ENCODE measurements around the gene SCP2D1.

Gene SCP2D1

DNA sequence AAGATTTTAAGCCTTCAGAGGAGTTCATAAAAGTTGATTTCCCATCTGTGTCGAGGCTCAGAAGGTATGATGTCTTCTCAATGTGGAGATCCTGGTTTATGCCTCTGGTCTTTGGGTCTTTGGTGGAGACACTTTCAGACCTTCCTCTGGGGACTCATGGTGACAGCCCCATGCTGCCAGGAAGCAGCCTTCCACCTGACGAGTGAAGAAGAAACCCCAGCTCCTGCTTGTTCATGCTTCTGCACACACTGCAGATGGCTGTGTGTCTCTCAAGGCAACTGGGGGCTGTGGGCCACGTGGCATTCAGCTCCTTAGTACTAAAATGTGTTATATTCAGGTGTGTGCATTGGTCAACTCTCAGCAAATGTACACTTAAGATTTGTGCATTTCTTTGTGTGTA lies 4.9 kb upstream of the SCP2D1 start:
- TF ChIP-seq, protein P1, sequence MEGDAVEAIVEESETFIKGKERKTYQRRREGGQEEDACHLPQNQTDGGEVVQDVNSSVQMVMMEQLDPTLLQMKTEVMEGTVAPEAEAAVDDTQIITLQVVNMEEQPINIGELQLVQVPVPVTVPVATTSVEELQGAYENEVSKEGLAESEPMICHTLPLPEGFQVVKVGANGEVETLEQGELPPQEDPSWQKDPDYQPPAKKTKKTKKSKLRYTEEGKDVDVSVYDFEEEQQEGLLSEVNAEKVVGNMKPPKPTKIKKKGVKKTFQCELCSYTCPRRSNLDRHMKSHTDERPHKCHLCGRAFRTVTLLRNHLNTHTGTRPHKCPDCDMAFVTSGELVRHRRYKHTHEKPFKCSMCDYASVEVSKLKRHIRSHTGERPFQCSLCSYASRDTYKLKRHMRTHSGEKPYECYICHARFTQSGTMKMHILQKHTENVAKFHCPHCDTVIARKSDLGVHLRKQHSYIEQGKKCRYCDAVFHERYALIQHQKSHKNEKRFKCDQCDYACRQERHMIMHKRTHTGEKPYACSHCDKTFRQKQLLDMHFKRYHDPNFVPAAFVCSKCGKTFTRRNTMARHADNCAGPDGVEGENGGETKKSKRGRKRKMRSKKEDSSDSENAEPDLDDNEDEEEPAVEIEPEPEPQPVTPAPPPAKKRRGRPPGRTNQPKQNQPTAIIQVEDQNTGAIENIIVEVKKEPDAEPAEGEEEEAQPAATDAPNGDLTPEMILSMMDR (IDR thresholded peaks at IDR 0.05; ENCODE audit: control extremely low read depth, extremely low read depth, low read depth, missing control alignments): no peak
- no peak for DNase-seq (ENCODE audit: extremely low spot score)
- ChIA-PET POLR2A (no interaction called here), CTCF (interaction anchor here (0.9 to 1.4 kb wide), 2 partner anchors 11 to 15 kb away, joined by 3 to 4 read pairs; no protein-coding TSS in a partner anchor)

DNA sequence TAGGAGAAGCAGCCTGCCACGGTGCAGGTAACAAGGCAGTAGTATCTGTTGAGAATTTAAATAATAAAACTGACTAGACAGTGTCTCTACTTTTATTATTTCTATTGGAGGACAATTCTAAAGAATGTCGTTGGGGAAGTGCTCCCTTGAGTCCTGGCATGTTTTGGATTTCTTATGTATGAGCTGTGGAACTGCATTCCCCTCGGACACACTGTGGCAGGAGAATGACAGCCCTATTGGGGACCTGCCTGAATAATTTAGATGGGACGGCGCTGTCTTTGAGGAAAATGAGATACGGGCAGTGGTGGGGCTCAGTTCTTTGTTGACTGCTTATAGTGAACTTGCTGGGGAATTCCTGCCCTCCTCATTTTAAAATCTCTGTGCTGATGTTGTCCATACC lies 2.4 kb upstream of the SCP2D1 start:
- TF ChIP-seq, protein P1 (IDR thresholded peaks at IDR 0.05; ENCODE audit: control extremely low read depth, extremely low read depth, low read depth, missing control alignments): no peak
- POLR2A ChIA-PET: no interaction called here
- DNase-seq (ENCODE audit: extremely low spot score): no peak
- CTCF ChIA-PET: interaction anchor here (1.0 to 1.2 kb wide), 3 partner anchors 8 to 29 kb away, joined by 3 read pairs; no protein-coding TSS in a partner anchor

DNA sequence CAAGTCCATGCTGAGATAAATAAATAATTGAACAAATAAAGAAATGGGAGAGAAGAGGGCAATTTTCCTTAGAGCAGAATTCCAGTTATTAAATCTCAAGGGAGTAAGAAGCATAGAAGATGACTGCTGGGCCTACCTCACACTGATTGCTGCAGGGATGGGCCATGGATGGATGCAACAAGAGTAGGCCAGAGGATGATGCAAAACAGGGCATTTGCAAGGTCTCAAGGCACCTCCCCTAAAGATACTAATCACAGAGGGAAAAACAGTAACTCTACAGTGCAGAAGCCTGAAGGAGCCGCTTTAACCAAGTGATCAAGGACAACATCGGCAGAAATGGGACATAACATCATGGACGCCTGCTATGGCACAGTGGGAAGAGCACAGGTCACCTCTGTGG lies 1.7 kb upstream of the SCP2D1 start:
- TF ChIP-seq, protein P1 (IDR thresholded peaks at IDR 0.05; ENCODE audit: control extremely low read depth, extremely low read depth, low read depth, missing control alignments): no peak
- ChIA-PET POLR2A (no interaction called here), CTCF (interaction anchor here (1.1 to 1.2 kb wide), 2 partner anchors 9 to 14 kb away, joined by 3 read pairs; no protein-coding TSS in a partner anchor)

DNA sequence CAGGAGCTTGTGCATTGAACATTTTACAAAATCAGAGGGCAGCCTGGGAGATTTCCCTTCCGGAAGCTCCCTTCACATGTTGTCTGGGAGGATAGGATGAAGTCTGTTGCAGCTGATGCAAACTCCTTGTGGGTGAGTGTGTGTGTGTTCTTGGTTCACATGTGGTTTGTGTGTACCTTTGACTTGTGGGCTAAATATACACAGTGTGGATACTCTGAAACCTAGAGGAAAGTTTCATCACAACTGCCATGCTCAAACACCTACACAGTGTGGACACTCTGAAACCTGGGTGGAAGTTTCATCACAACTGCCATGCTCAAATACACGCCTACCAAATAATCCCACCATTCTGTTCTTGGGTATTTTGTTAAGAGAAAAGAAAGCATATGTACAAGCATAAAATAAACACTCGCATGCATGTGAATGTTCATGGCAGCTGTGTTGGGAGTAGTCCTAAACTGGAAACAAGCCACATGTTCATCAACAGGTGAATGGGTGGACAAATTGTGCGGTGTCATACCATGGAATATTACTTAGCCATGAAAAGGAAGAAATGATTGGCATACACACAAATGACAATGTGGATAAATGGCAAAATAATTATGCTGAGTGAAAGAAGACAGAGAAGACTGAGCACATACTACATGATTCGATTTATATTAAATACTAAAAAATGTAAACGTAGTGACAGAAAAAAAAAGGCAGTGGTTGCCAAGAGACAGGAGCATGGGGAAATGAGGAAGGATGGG lies 1.8 kb downstream of the SCP2D1 start:
- no peak for DNase-seq (ENCODE audit: extremely low spot score)
- ChIA-PET CTCF (interaction anchor here (2.5 kb wide), 1 partner anchor 10 kb away, joined by 10 read pairs; no protein-coding TSS in a partner anchor), POLR2A (no interaction called here)
- TF ChIP-seq, protein P1 (IDR thresholded peaks at IDR 0.05; ENCODE audit: control extremely low read depth, extremely low read depth, low read depth, missing control alignments): no peak

More for the DNA sequence above, 1.7 kb upstream of the SCP2D1 start:
- DNase-seq (ENCODE audit: extremely low spot score): no peak

DNA sequence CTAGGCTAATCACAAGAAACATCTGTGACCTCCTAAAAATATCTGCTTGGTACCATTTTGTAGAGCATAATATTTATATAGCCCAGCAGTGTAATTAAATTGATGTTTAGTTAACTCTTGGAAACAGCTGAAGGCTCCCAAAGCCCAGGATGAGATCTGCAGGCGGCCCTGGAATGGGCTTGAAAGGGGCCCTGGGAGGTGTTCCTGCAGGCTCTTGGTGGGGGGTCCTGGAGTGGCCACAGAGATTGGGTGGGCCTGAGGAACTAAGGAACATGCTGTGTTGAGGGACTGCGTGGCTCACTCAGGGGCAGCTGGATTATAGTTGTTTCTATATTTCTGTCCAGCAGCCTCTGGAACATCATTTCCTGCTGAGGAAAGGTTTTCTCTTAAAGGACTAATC lies 9.2 kb downstream of the SCP2D1 start:
- ChIA-PET POLR2A (no interaction called here), CTCF (no interaction called here)
- DNase-seq (ENCODE audit: extremely low spot score): no peak
- TF ChIP-seq, protein P1 (IDR thresholded peaks at IDR 0.05; ENCODE audit: control extremely low read depth, extremely low read depth, low read depth, missing control alignments): no peak

DNA sequence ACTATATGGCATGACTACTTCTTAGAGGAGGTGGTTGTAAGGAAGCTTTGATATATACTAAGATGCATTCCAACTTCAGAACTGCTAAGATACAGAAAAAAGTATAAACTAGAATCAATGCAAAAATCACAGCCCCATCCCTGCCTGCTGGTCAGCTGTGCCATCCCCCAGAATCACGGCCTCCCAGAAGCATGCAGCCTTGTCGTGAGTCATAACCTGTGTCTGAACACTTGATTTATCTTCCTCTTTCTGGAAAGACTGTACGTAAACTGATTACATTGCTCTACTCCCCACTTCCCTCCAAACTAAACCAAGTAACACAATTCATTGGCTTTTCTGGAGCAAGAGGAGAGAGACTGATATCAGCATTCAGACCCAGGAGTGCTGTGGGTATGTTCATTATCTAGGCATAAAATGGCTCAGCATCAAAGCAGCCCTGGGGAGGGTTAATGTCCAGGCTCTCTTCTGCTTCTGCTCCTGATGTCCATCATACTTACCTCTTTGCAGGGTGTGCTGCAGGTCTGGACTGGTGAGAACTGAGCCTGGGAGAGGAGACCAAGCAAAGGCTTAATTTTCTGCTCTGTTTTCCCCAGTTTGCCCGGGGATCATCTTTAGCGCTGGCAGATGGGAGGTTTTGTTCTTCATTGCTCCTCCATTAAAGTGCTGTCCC lies 18.4 kb downstream of the SCP2D1 start:
- CTCF ChIA-PET: no interaction called here
- POLR2A ChIA-PET: no interaction called here
- DNase-seq (ENCODE audit: extremely low spot score): no peak
- TF ChIP-seq, protein P1 (IDR thresholded peaks at IDR 0.05; ENCODE audit: control extremely low read depth, extremely low read depth, low read depth, missing control alignments): no peak
